Retinal pigment epithelial cell (primary cell): ENCODE data around the gene WIPF3.

Experiments used
- DNase-seq: peaks from one replicate; pipeline ENCODE4 v3.0.0-alpha.2; 2010; ENCODE audit warnings: low read depth
- H3K4me3 ChIP-seq: 2 replicates; pipeline ENCODE4 v1.5.1; 2011; ENCODE audit warnings: mild to moderate bottlenecking, low read length, control low read depth, moderate library complexity
- CTCF ChIP-seq: conservative IDR thresholded peaks from 2 replicates; pipeline ENCODE4 v1.5.1; 2011; ENCODE audit warnings: low read depth, low read length, control low read depth, inconsistent platforms

WIPF3 gene, protein sequence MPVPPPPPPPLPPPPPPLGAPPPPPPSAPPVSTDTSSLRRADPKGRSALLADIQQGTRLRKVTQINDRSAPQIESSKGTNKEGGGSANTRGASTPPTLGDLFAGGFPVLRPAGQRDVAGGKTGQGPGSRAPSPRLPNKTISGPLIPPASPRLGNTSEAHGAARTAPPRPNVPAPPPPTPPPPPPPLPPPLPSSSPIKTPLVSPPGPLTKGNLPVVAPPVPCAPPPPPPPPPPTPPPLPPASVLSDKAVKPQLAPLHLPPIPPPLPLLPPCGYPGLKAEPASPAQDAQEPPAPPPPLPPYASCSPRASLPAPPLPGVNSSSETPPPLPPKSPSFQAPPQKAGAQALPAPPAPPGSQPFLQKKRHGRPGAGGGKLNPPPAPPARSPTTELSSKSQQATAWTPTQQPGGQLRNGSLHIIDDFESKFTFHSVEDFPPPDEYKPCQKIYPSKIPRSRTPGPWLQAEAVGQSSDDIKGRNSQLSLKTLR

GRCh38 chr7:29806208-29806994, at the start of gene WIPF3:
TSS of gene WIPF3 (plus strand) at chr7:29806508. CDS start at chr7:29834725, 28,217 bp downstream.
- TF ChIP-seq CTCF: no peak
- no peak for DNase-seq
- peak within 1 kb of the TSS; percentile 46 for H3K4me3 ChIP-seq

DNA sequence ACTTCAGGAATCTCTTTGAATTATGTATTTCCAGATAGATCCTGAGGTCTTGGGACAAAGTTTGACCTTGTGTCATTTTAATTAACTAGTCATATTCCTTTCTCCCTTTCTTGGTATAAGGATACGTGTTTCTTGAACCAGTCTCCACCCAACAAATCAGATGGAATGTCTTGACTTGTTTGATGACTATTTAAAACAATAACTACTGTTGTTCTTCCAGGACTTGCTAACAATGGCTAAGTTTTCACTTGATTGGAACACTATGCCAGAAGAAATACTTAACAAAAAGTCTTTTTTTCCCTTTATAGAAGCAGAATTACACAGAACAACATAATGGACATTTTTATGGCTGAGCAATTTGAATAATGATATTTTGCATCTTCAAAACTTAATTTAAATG, 43.0 kb upstream of the WIPF3 start:
- no peak for TF ChIP-seq CTCF
- DNase-seq: no peak
- H3K4me3 ChIP-seq: no peak overlapping the region

GRCh38 chr7:29764227-29764626, 42.1 kb upstream of the WIPF3 start:
- no peak overlapping the region for H3K4me3 ChIP-seq
- DNase-seq: no peak
- TF ChIP-seq CTCF: peak; percentile 40

DNA sequence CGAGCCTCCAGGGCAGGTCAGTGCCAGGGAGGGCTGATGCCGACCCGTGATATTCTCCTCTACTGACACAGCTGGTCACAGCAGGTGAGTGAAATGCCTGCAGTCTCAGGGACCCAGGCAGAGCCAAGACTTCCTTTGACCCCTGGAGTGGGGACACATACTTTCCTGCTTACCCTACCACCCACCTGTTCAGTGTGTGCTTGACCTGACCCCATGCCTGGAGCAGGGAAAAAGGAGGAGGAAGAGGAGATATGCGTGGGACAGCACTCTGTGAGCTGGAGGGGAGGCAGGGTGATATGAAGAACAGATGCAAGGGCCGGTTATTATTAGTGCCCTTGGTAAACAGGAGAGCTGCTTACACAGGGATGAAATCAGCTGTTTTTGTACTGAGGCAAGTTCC, 40.8 kb upstream of the WIPF3 start:
- no peak overlapping the region for H3K4me3 ChIP-seq
- DNase-seq: no peak
- TF ChIP-seq CTCF: no peak

DNA sequence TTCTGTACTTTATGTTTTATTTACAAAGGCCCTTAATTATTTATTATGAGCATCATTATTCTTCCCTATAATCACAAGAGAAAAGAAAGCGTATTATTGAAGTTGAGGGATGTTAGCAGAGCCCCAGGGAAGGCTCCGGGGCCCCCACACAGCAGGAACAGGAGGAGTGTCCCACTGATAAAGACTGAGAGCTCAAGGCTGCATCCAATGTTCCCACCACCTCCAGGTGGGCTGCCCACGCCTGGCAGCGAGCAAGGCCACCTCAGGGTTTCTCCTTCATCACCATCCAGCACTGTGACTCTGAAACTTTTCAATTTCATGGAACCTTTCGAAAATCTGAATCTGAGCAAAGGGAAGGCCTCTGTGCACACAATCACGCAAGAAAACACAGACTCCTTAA, 35.9 kb upstream of the WIPF3 start:
- no peak for DNase-seq
- TF ChIP-seq CTCF: no peak
- no peak overlapping the region for H3K4me3 ChIP-seq

- DNase-seq: no peak
- no peak overlapping the region for H3K4me3 ChIP-seq
- no peak for TF ChIP-seq CTCF
These were observed 35.1 kb upstream of the WIPF3 start for GRCh38 chr7:29771081-29771816.
